GM18519 (cell line): ENCODE data around the gene KRT81.
"Not testable (repeated sequence)": the region's sequence is repeated elsewhere in the genome, so short reads cannot be mapped to it uniquely, and the experiment has no call there.

Experiments
- ATAC-seq: cut with Tn5 transposase; IDR thresholded peaks from one replicate; pipeline ENCODE4 v1.9.1; 2021; ENCODE audit warnings: mild to moderate bottlenecking, moderate library complexity; ENCODE audit not compliant: unreplicated experiment, low FRiP score

The KRT81 gene

GRCh38 chr12:52300796-52301691 is 9.7 kb upstream of the KRT81 start:
- no peak for ATAC-seq

DNA sequence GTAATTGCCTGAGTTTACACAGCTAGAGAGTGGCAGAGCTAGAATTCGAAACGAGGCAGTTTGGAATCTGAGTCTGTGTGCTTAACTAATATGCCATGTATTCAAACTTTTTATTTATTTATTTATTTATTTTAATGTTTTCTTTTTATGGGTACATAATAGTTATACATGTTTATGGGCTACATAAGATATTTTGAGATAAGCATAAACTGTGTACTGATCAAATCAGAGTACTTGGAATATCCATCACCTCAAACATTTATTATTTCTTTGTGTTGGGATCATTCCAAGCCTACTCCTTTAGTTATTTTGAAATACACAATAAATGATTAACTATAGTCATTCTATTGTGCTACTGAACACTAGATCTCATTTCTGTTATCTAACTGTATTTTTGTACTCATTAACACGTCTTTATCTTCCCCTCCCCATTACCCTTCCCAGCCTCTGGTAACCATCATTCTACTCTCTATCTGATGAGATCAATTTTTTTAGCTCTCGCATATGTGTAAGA is 7.4 kb upstream of the KRT81 start:
- ATAC-seq, result no peak

GRCh38 chr12:52296572-52297215 is 5.4 kb upstream of the KRT81 start:
- no peak for ATAC-seq

DNA sequence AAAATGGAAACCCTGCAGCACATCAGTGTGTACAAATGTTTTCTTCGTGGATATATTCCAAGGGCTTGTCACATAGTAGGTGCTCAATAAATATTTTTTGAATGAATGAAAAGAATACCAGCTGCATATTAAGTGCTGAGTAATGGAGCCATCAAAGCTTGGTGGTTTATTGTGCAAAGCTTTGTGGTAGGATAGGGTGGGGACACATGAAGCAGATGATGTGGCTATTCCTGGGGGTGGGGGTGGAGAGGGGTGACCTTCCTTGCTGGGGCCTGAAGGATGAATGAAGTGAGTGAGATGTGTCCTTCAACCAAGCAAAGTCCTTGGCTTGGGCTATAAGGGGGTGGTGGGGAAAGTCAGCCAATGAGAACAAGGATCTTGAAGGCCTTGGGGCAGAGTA is 4.3 kb upstream of the KRT81 start:
- no peak for ATAC-seq

GRCh38 chr12:52294803-52295202 is 3.5 kb upstream of the KRT81 start:
- ATAC-seq, result no peak

GRCh38 chr12:52293926-52294325 is 2.6 kb upstream of the KRT81 start:
- no peak for ATAC-seq

DNA sequence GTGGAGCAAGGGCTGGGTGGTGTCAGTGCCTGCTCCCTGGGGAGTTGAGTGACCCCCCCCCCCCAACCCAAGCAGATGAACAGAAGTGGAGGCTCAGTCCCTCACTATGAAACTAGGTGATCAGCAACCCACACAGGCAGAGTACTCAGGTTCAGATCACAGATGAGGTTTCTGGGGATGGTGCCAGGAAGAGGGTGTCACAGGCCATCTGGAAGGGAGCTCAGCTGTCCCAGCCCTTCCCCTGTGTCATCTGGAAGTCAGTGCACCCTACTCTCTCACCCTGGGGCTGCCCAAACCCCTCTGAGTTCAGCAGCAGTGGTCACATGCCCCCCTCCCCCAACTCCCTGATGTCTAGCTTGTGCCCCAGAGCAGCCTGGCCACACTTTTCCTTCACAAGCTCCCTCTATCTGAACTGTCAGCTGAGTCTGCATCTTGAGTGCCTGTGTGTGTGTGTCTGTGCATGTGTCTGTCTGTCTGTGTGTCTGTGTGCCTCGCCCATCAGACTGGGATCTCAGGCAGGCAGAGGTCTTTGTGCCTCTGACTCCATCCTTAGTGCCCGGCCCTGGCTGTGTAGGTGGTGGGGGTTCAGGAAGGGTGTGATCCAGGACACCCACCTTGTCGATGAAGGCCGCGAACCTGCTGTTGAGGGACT is 725 bp downstream of the KRT81 start:
- not testable (repeated sequence) for ATAC-seq

DNA sequence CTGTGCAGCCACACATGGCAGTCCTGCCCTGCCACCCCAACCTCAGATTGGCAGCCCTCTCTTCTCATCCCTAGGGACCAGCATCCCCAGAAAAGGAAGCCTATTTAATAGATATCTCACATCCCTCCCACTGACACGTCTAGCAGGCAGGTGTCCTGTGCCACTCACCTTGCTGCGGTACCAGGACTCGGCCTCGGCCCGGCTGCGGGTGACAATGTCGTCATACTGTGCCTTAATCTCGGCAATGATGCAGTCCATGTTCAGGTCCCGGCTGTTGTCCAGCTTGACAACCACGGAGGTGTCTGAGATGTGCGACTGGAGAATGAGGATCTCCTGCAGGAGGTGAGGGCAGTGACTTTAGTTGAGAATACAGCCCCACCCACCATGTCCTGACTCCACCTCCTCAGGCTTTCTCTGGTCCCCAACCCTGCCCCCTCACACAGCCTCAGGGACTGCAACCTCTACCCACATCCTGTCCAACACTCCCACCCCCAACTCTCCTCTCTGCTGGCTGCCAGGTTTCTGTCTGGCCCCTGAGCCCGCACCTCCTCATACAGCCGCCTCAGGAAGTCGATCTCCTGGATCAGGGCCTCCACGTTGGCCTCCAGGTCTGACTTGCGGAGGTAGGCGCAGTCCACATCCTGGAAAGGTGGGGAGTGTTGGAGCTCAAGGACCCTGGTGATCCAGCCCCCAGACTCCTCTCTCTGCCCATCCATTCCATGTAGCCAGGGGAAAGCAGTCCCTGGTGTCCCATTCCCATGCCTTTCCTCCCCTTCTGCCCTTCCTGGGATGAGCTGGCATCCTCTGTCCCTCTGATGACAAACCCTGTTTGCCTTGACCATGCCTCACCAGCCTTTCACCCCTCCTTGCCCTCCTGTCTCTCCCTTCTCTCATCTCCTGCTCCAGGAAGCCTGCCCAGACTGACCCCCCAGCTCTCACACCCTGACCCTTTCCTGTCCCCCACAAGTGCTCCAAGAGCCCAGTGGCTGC is 3.2 kb downstream of the KRT81 start:
- peak; percentile 61 for ATAC-seq

DNA sequence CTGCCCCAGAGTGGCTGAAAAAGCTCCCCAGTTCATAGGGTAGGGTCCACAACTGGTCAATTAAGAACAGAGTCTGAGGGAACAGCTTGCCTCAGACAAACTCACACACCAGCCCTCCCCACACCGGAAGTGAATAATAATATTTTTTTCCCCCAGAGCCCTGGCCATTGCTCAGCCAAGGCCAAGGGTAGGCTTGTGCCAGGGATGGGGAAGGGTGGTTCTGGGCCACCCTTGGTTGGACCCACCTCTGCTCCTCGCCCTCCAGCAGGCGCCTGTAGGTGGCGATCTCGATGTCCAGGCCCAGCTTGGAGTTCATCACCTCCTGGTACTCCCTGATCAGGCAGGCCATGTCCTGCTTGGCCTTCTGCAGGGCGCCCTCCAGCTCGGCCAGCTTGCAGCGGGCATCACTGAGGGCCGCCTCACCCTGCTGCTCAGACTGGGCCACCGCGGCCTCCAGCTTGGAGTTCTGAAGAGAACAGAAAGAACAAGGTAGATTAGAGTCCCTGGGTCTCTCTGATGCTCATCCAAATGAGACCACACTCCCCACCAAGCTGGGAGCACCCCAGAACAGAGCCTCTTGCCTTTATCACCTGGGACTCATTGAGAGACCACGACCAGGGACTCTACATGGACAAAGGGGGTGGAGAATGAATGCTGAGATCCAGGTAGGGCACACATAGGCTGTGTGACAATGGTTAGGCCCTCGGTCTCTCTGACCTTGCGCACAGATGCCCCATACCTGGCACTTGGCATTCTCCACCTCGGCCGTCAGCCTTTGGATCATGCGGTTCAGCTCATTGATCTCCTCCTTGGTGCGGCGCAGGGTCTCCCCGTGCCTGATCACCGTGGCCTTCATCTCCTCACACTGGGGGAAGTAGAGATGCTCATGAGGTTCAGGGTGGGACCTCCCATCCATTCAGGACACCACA is 4.2 kb downstream of the KRT81 start:
- not testable (repeated sequence) for ATAC-seq

DNA sequence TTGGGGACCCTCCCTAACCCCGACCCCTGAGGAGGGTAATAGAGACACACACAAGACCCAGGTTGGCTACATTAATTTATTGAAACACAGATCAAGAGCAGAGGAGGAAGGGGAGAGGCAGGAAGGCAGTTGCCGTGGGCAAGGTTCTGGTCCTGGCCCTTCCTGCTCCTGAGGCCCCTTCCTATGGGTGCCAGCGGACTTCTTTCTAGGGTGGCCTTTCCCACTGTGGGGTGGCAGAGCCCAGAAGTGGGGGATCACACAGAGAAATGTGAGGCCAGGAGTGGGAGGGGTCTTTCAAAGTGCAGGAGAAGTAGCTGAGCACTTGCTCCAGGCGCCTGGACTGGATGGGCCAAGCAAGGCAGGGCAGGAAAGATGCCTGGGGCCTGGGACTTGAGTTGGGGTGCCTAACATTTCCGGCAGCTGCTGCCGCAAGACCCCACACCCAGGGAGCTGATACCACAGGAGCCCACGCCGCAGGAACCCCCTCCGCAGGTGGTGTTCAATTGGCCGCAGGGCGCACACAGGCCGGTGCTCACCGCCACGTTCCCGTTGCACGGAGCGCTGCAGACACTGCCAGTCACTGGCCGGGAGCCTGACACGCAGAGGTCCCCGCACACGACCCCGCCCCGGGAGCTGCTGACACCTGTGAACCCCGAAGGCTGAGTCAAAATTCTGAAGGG is 5.3 kb downstream of the KRT81 start:
- ATAC-seq, result no peak

DNA sequence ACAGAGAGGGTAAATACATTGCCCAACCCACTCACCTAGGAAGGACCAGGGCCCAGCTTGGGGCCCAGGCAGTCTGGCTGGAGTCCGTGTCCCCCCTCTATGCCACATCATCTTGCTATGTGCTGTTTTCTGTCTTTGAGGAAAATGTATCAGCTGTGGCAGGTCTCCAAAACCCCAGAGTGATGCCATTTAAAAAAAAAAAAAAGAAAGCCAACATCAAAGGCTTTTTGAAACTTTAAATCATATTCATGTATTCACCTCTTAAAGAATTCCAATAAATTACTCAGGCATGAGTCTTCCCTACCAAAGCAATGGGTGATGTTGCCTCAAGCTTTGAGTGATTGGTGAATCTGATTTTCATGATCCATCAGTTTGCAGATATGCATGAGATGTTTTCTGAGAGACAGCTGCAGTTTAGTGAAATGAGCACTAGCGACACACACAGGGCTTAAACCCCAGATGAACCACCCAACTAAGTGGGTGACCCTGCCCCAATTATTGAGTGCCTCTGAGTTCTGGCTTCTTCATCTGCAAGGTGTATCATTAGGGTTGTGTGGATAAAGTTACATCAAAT is 6.1 kb downstream of the KRT81 start:
- ATAC-seq, result no peak

- no peak for ATAC-seq
These were observed 6.7 kb downstream of the KRT81 start for GRCh38 chr12:52284562-52285171.

- no peak for ATAC-seq
These were observed 10.4 kb downstream of the KRT81 start for GRCh38 chr12:52280796-52281560.

DNA sequence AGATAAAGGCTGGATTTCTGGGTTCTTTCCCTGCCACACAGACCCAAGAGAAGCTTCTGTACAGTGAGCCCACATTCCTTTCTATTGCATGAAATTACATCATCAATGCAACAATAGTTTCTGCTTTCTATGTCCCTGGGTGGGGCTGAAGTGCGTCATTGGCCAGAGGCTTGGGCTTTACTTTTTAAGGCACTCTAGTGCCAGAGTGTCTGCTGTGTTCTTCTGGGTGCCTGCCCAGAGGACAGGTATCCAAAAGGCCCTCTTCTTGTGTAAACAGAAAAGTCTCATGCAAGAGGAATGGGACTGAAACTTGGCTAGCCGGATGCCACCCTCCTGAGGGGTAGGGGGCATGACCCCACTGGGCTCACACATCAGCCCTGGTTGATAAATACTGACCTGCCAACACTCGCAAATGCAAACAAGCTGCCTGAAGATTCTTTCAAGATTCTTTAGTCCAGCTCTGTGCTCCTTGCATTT is 11.0 kb downstream of the KRT81 start:
- no peak for ATAC-seq

GRCh38 chr12:52279422-52280318 is 11.7 kb downstream of the KRT81 start:
- ATAC-seq, result no peak
